IMR-90 (cell line): Measurements from ENCODE around the gene TP73. TPM values are rescaled to one million over a fixed set of nuclear protein-coding genes. Genes with fewer than 3 reads are reported as not detected.

Experiments used
- BHLHE40 ChIP-seq: fragments of 150-350 bp; IDR thresholded peaks from 2 replicates; pipeline ENCODE4 v1.6.1; 2016; ENCODE audit warnings: mild to moderate bottlenecking, low read depth, low read length
- MAZ ChIP-seq: IDR thresholded peaks from 2 replicates; pipeline ENCODE4 v1.6.1; 2012; ENCODE audit warnings: low read depth, mild to moderate bottlenecking, low read length, improper control_type of control experiment, moderate library complexity, borderline replicate concordance
- RAD21 ChIP-seq: IDR thresholded peaks from 2 replicates; pipeline ENCODE4 v1.6.1; 2012; ENCODE audit warnings: low read length, improper control_type of control experiment
- polyA plus RNA-seq, 3 experiments: library from polyadenylated mRNA; depleted of rRNA; stranded (reverse); fragments of >200 nt; gene quantifications; 2 replicates each; pipeline ENCODE4 v1.2.3, GENCODE V29; 2012; ENCODE audit warnings: low replicate concordance in 1 of 3
- total RNA-seq: library from RNA; depleted of rRNA; stranded (reverse); fragments of >200 nt; gene quantifications from 2 replicates; pipeline ENCODE4 v1.2.3, GENCODE V29; 2012

The TP73 gene
- total and polyA plus RNA-seq, 2 of the 4 experiments (the other 2 are of a cell fraction) = not detected

- TF ChIP-seq BHLHE40 (no peak), RAD21 (no peak), MAZ (no peak)
Measured at GRCh38 chr1:3649342-3650247, 2.7 kb upstream of the TP73 start, which contains the start of gene WRAP73 (continued).
